GM12878 (cell line): ENCODE measurements around the gene NAA15. TPM values are rescaled to one million over a fixed set of nuclear protein-coding genes. Genes with fewer than 3 reads are reported as not detected.

Experiments used
- BHLHE40 ChIP-seq, 2 experiments: fragments of 450-650 bp in 1 of 2; IDR thresholded peaks; 2 replicates each; pipeline ENCODE4 v1.6.1; 2011 to 2017; ENCODE audit warnings: low read depth in 2 of 2, borderline replicate concordance in 1 of 2, improper control_type of control experiment in 1 of 2, low read length in 1 of 2, mild to moderate bottlenecking in 1 of 2
- CEBPB ChIP-seq, 2 experiments: fragments of 150-350 bp in 1 of 2; IDR thresholded peaks; 2 replicates each; pipeline ENCODE4 v1.6.1; 2012 to 2014; ENCODE audit warnings: low read depth in 2 of 2, low read length in 2 of 2, borderline replicate concordance in 1 of 2, inconsistent platforms in 1 of 2
- CREB1 ChIP-seq: IDR thresholded peaks from 2 replicates; pipeline ENCODE4 v1.6.1; 2012; ENCODE audit warnings: low read depth, mild to moderate bottlenecking, inconsistent platforms
- E2F4 ChIP-seq: IDR thresholded peaks from 2 replicates; pipeline ENCODE4 v1.6.1; 2012; ENCODE audit warnings: low read depth, low read length, improper control_type of control experiment
- FOS ChIP-seq: IDR thresholded peaks from 3 replicates; pipeline ENCODE4 v1.6.1; 2011; ENCODE audit warnings: borderline replicate concordance; ENCODE audit not compliant: insufficient read length; ENCODE audit errors: extremely low read depth
- HDAC2 ChIP-seq: fragments of 200-600 bp; sonication (generic); IDR thresholded peaks from 2 replicates; pipeline ENCODE4 v1.6.1; 2017
- MYC ChIP-seq: IDR thresholded peaks from 2 replicates; pipeline ENCODE4 v1.6.1; 2011; ENCODE audit warnings: mild to moderate bottlenecking, low read length, moderate library complexity, inconsistent platforms; ENCODE audit not compliant: insufficient read depth, insufficient replicate concordance, insufficient read length, severe bottlenecking
- NBN ChIP-seq: fragments of 450-650 bp; IDR thresholded peaks from 2 replicates; pipeline ENCODE4 v1.6.1; 2016
- NFYB ChIP-seq: IDR thresholded peaks from 2 replicates; pipeline ENCODE4 v1.6.1; 2011; ENCODE audit warnings: low read depth, mild to moderate bottlenecking, low read length, improper control_type of control experiment, moderate library complexity; ENCODE audit not compliant: insufficient read depth
- PAX5 ChIP-seq: IDR thresholded peaks from 2 replicates; pipeline ENCODE4 v1.6.1; 2011; ENCODE audit warnings: low read depth, low read length, borderline replicate concordance
- PRDM15 ChIP-seq: fragments of 450-650 bp; formaldehyde crosslinking; IDR thresholded peaks from 2 replicates; pipeline ENCODE4 v1.4.0; 2020; ENCODE audit warnings: mild to moderate bottlenecking, moderate library complexity
- SUPT20H ChIP-seq: IDR thresholded peaks from 2 replicates; pipeline ENCODE4 v1.6.1; 2011; ENCODE audit warnings: low read depth, mild to moderate bottlenecking, low read length, moderate library complexity, borderline replicate concordance; ENCODE audit not compliant: control insufficient read depth
- TCF3 ChIP-seq: IDR thresholded peaks from 2 replicates; pipeline ENCODE4 v1.6.1; 2012; ENCODE audit warnings: low read depth, mild to moderate bottlenecking, low read length, borderline replicate concordance; ENCODE audit not compliant: insufficient read depth
- ZNF207 ChIP-seq: fragments of 450-650 bp; IDR thresholded peaks from 2 replicates; pipeline ENCODE4 v1.6.1; 2014; ENCODE audit warnings: antibody characterized with exemption, mild to moderate bottlenecking, borderline replicate concordance
- ZNF24 ChIP-seq: fragments of 450-650 bp; IDR thresholded peaks from 2 replicates; pipeline ENCODE4 v1.6.1; 2017; ENCODE audit warnings: antibody characterized with exemption, mild to moderate bottlenecking
- ZNF384 ChIP-seq: IDR thresholded peaks from 2 replicates; pipeline ENCODE4 v1.6.1; 2012; ENCODE audit warnings: low read depth, mild to moderate bottlenecking, low read length, improper control_type of control experiment, borderline replicate concordance
- ZNF622 ChIP-seq: fragments of 450-650 bp; IDR thresholded peaks from 2 replicates; pipeline ENCODE4 v1.6.1; 2017; ENCODE audit warnings: mild to moderate bottlenecking, inconsistent platforms
- polyA plus RNA-seq, 11 experiments: library from polyadenylated mRNA; depleted of rRNA in 4 of 11; unstranded in 6 of 11; stranded (reverse) in 5 of 11; fragments of >200 nt; fragmentation: Nextera tagmentation in 4 of 11; fragmentation: Illumina TruSeq in 1 of 11; extraction: Ambion mirVana in 4 of 11; extraction: Trizol in 1 of 11; gene quantifications; 1 replicate in 1 of 11; 2 replicates in 10 of 11; pipeline versions ENCODE4 v1.2.1 to v1.2.3, GENCODE V29; 2011 to 2016; ENCODE audit warnings: inconsistent platforms in 2 of 11, missing spikeins in 2 of 11, low read depth in 1 of 11
- total RNA-seq, 4 experiments: library from RNA; depleted of rRNA in 3 of 4; stranded (reverse); fragments of >200 nt in 3 of 4; fragmentation: Illumina TruSeq in 1 of 4; extraction: Trizol in 1 of 4; gene quantifications; 2 replicates each; pipeline versions ENCODE4 v1.2.1 to v1.2.3, GENCODE V29; 2013 to 2021
- TF ChIP-seq, protein P1 (sequence below): IDR thresholded peaks from 2 replicates; pipeline ENCODE4 v1.6.1; 2012; ENCODE audit warnings: improper control_type of control experiment, low read depth, low read length; ENCODE audit not compliant: insufficient replicate concordance

The NAA15 gene
- total and polyA plus RNA-seq, 10 of the 15 experiments (the other 5 are each of a cell fraction or from before 2014, with no cell fraction given), result 24.3 to 93.1 (median 51.9) TPM

DNA sequence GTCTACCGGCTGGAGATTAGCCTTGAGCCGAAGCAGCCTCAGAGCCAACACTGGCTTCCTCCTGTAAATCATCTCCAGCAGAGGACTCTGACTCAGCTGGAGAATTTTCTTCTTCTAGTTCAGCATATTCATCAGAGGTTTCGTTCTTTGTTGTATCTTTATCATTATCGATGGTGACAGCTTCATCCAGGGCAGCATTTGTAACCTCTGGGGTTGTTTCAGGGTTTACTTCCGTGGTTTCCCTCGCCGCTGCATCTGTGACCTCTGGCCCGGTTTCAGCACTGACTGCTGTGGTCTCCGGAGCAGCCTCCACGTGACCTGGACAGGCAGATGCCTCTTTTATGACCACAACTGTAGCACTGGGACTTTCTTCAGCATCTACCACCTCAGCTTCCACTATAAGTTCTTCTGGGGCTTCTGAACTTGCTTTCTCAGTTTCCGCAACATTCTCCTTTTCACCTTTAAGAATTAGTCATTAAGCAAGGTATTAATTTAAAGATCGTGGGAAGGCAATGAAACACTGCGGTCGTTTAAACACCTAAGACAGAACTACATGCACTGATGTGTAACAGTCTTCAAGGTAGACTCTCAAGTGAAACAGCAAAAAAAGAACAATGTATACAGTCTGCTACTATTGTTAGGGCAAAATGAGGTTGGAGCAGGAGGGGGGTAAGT lies 34.6 kb upstream of the NAA15 start (continued):
- TF ChIP-seq, protein P1, sequence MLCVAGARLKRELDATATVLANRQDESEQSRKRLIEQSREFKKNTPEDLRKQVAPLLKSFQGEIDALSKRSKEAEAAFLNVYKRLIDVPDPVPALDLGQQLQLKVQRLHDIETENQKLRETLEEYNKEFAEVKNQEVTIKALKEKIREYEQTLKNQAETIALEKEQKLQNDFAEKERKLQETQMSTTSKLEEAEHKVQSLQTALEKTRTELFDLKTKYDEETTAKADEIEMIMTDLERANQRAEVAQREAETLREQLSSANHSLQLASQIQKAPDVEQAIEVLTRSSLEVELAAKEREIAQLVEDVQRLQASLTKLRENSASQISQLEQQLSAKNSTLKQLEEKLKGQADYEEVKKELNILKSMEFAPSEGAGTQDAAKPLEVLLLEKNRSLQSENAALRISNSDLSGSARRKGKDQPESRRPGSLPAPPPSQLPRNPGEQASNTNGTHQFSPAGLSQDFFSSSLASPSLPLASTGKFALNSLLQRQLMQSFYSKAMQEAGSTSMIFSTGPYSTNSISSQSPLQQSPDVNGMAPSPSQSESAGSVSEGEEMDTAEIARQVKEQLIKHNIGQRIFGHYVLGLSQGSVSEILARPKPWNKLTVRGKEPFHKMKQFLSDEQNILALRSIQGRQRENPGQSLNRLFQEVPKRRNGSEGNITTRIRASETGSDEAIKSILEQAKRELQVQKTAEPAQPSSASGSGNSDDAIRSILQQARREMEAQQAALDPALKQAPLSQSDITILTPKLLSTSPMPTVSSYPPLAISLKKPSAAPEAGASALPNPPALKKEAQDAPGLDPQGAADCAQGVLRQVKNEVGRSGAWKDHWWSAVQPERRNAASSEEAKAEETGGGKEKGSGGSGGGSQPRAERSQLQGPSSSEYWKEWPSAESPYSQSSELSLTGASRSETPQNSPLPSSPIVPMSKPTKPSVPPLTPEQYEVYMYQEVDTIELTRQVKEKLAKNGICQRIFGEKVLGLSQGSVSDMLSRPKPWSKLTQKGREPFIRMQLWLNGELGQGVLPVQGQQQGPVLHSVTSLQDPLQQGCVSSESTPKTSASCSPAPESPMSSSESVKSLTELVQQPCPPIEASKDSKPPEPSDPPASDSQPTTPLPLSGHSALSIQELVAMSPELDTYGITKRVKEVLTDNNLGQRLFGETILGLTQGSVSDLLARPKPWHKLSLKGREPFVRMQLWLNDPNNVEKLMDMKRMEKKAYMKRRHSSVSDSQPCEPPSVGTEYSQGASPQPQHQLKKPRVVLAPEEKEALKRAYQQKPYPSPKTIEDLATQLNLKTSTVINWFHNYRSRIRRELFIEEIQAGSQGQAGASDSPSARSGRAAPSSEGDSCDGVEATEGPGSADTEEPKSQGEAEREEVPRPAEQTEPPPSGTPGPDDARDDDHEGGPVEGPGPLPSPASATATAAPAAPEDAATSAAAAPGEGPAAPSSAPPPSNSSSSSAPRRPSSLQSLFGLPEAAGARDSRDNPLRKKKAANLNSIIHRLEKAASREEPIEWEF, result peak; percentile 86
- TF ChIP-seq BHLHE40 (IDR thresholded peaks at IDR 0.05; ENCODE audit: borderline replicate concordance in 1 of 2, low read depth in 2 of 2, low read length in 1 of 2) (peak; percentile 98 to 99), ZNF384 (no peak), HDAC2 (no peak), ZNF622 (no peak), NBN (peak; percentile 95), PRDM15 (CRISPR knock-in tag) (no peak), CEBPB (IDR thresholded peaks at IDR 0.05; ENCODE audit: borderline replicate concordance in 1 of 2, low read depth in 2 of 2, low read length in 2 of 2) (peak in 1 of 2 experiments; percentile 95; a peak in 1 of 4 replicates), TCF3 (peak; percentile 64), FOS (no peak), NFYB (no peak), SUPT20H (no peak), PAX5 (peak; percentile 92), CREB1 (peak; percentile 75), ZNF24 (no peak), E2F4 (no peak), MYC (no peak), ZNF207 (0 out of 2 replicates have a peak, but pooled peaks have one; percentile 13)
